Measurements from ENCODE around the gene CTSE. TPM values are rescaled to one million over a fixed set of nuclear protein-coding genes. Genes with fewer than 3 reads are reported as not detected.
A peak's percentile ranks its signal among the peaks of the same experiment; 100 is the strongest.

Gene CTSE
- total RNA-seq, 1 experiment from 2014 or later: 425 TPM

DNA sequence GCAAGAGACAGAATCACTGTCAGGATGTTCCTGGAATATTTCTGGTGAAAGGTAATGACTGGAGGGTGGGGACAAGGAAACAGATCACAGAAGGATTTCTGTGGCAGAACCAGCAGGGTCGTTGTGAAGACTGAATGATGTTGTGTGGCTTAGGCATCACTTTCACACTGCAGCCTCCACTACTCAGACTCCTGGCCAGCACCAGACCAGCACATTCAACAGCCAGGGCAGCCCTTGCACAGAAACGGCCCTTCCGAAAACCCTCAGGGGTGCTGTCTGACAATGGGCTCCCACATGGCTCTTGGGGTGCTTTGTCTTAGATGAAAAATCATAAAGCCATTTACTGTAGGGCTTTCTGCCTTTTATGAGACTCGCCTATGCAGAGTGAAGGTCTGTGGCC, 16.7 kb downstream of the CTSE start:
- Mint-ChIP-seq H3K36me3 (ENCODE audit: insufficient read depth, unreplicated experiment) (peaks cover 30% of the 10 kb centered on the region), H3K4me1 (ENCODE audit: low read depth, unreplicated experiment) (peaks cover 52% of the 10 kb centered on the region), H3K9me3 (ENCODE audit: low read depth, unreplicated experiment) (no peaks in the 10 kb centered on the region), H3K27ac (ENCODE audit: unreplicated experiment) (no peak overlapping the region), H3K27me3 (ENCODE audit: unreplicated experiment) (no peaks in the 10 kb centered on the region), H3K4me3 (ENCODE audit: low read depth, unreplicated experiment) (no peak overlapping the region)
- CTCF ChIA-PET: no interaction called here
- no TSS peak for BruUV-seq (replicated peaks)
- no peak for DNase-seq
- TF ChIP-seq, protein P1, sequence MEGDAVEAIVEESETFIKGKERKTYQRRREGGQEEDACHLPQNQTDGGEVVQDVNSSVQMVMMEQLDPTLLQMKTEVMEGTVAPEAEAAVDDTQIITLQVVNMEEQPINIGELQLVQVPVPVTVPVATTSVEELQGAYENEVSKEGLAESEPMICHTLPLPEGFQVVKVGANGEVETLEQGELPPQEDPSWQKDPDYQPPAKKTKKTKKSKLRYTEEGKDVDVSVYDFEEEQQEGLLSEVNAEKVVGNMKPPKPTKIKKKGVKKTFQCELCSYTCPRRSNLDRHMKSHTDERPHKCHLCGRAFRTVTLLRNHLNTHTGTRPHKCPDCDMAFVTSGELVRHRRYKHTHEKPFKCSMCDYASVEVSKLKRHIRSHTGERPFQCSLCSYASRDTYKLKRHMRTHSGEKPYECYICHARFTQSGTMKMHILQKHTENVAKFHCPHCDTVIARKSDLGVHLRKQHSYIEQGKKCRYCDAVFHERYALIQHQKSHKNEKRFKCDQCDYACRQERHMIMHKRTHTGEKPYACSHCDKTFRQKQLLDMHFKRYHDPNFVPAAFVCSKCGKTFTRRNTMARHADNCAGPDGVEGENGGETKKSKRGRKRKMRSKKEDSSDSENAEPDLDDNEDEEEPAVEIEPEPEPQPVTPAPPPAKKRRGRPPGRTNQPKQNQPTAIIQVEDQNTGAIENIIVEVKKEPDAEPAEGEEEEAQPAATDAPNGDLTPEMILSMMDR (IDR thresholded peaks at IDR 0.05; ENCODE audit: unreplicated experiment): no peak
- intact Hi-C loops (cut with micrococcal nuclease; ENCODE audit: unreplicated experiment): no loop called here

- no peaks in the 10 kb centered on the region for H3K27me3 Mint-ChIP-seq (ENCODE audit: unreplicated experiment)
- no peak for DNase-seq
- peaks cover 24% of the 10 kb centered on the region for H3K36me3 Mint-ChIP-seq (ENCODE audit: insufficient read depth, unreplicated experiment)
- TF ChIP-seq, protein P1 (IDR thresholded peaks at IDR 0.05; ENCODE audit: unreplicated experiment): no peak
- intact Hi-C loops (cut with micrococcal nuclease; ENCODE audit: unreplicated experiment): no loop called here
- peaks cover 47% of the 10 kb centered on the region for H3K4me1 Mint-ChIP-seq (ENCODE audit: low read depth, unreplicated experiment)
- no TSS peak for BruUV-seq (replicated peaks)
- CTCF ChIA-PET: interaction anchor here (1.7 kb wide), 1 partner anchor 29 kb away, joined by 6 read pairs; no protein-coding TSS in a partner anchor
- H3K9me3 Mint-ChIP-seq (ENCODE audit: low read depth, unreplicated experiment): no peaks in the 10 kb centered on the region
- peak overlapping the region; percentile 2 for H3K27ac Mint-ChIP-seq (ENCODE audit: unreplicated experiment)
- no peak overlapping the region for H3K4me3 Mint-ChIP-seq (ENCODE audit: low read depth, unreplicated experiment)
Measured at GRCh38 chr1:206005778-206006180, 17.9 kb downstream of the CTSE start.

DNA sequence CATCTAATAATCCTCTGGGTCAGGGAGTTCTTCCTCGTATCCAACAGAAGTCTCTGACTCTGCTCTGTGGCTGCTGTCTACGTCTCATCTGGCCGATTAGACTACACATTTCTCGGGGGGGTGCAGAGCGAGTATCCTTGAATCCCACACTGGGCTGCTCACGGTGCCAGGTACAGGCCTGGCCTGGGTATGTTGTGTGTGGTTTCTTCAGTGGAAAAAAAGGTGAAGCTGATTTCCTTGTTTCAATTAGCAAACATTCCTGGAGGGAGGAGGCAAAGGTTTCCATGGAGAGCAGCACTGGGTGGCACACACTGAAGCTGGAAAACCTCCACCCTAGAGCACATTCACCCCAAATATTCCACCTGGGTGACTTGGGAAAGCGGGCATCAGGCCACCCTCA, 18.5 kb downstream of the CTSE start:
- intact Hi-C loops (cut with micrococcal nuclease; ENCODE audit: unreplicated experiment): no loop called here
- Mint-ChIP-seq H3K36me3 (ENCODE audit: insufficient read depth, unreplicated experiment) (peaks cover 21% of the 10 kb centered on the region), H3K4me3 (ENCODE audit: low read depth, unreplicated experiment) (no peak overlapping the region), H3K27me3 (ENCODE audit: unreplicated experiment) (no peaks in the 10 kb centered on the region), H3K27ac (ENCODE audit: unreplicated experiment) (peak overlapping the region; percentile 2), H3K9me3 (ENCODE audit: low read depth, unreplicated experiment) (no peaks in the 10 kb centered on the region), H3K4me1 (ENCODE audit: low read depth, unreplicated experiment) (peaks cover 42% of the 10 kb centered on the region)
- CTCF ChIA-PET: interaction anchor here (1.7 kb wide), 1 partner anchor 28 kb away, joined by 6 read pairs; no protein-coding TSS in a partner anchor
- BruUV-seq (replicated peaks): no TSS peak
- TF ChIP-seq, protein P1 (IDR thresholded peaks at IDR 0.05; ENCODE audit: unreplicated experiment): no peak
- no peak for DNase-seq

DNA sequence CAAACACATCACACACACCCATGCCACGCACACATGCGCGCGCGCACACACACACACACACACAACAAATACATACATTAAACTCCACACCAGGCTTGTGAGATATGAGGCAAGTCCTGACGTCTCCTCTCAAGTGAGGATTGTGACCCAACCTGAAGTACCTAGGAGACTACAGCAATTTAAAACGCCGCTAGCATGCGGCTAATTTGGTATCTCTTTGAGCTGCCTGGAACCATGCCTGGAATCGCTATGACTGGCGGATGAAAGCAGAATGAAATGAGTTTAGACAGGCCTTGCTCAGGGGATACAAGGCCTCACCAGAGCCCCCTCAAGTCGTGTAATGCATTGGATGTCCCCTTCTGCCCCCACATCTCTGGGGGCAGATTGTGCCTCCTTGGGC, 18.9 kb downstream of the CTSE start:
- DNase-seq: no peak
- no peak overlapping the region for H3K4me3 Mint-ChIP-seq (ENCODE audit: low read depth, unreplicated experiment)
- no peaks in the 10 kb centered on the region for H3K9me3 Mint-ChIP-seq (ENCODE audit: low read depth, unreplicated experiment)
- intact Hi-C loops (cut with micrococcal nuclease; ENCODE audit: unreplicated experiment): no loop called here
- peak overlapping the region; percentile 2 for H3K27ac Mint-ChIP-seq (ENCODE audit: unreplicated experiment)
- H3K27me3 Mint-ChIP-seq (ENCODE audit: unreplicated experiment): no peaks in the 10 kb centered on the region
- TF ChIP-seq, protein P1 (IDR thresholded peaks at IDR 0.05; ENCODE audit: unreplicated experiment): no peak
- no TSS peak for BruUV-seq (replicated peaks)
- CTCF ChIA-PET: interaction anchor here (1.7 kb wide), 1 partner anchor 28 kb away, joined by 6 read pairs; no protein-coding TSS in a partner anchor
- peaks cover 19% of the 10 kb centered on the region for H3K36me3 Mint-ChIP-seq (ENCODE audit: insufficient read depth, unreplicated experiment)
- H3K4me1 Mint-ChIP-seq (ENCODE audit: low read depth, unreplicated experiment): peaks cover 42% of the 10 kb centered on the region
